G401.6 (cell line): ENCODE measurements around the gene RBMY1J.
"Not testable (repeated sequence)": the region's sequence is repeated elsewhere in the genome, so short reads cannot be mapped to it uniquely, and the experiment has no call there.

Experiments
- FAIRE-seq: peaks from 2 replicates; lab custom pipeline; 2012; peaks lifted over from hg19 to GRCh38; lab: Jason Lieb, UNC

The RBMY1J gene

DNA sequence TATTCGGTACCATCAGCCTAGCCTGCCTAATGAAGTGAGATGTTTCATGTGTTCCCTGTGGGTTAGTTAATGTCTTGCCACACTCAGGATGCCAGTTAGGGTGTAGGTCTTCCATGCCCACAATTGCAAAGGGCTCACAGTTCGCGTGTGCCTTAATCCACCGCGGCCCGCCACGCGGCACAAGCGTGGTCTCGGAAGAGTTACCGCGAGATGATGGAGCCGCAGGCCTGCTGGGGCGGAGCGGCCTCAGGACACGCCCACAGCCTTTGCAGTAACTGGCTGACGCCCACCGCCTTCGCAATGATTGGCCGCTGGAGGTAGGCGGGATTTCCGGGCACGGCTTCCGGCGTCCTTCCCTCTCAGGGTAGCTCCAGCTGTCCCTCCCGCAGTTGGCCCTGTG, at the start of gene RBMY1J:
TSS of gene RBMY1J (plus strand) at position 301 of the 400 bp plus-strand sequence. CDS start 2,038 bp downstream, outside the sequence.
- not testable (repeated sequence) for FAIRE-seq

DNA sequence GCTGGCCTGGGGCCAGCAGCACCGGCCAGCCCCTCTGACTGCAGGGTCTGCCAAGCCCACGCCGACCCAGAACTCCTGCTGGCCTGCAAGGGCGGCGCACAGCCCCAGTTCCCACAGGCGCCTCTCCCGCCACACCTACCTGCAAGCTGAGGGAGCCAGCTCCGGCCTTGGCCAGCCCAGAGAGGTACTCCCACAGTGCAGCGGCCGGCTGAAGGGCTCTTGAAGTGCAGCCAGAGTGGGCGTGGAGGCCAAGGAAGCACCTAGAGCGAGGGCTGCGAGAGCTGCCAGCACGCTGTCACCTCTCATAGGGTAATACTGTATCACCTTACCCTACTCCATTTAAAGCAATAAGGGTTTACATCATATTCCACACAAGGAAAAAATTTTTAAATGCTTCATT, 35.8 kb upstream of the RBMY1J start:
- FAIRE-seq = no peak

DNA sequence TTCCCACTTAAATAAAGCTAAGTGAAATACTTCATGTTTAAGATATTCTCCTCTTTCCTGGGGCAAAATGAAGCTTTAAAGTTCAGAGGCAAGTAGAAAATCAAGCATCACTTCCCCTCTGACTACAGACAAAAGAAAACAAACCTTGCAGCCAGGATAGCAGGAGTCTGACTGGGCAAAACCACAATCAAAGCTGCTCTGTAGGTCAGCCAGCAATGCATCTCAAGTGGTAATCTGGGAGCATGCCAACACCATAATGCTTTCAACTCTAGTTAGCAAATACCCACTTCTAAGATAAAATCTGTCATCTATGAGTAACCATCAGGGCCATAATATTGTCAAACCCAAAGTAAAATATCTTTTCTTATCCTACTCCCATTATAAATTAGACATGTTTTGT, 32.6 kb upstream of the RBMY1J start:
- no peak for FAIRE-seq

DNA sequence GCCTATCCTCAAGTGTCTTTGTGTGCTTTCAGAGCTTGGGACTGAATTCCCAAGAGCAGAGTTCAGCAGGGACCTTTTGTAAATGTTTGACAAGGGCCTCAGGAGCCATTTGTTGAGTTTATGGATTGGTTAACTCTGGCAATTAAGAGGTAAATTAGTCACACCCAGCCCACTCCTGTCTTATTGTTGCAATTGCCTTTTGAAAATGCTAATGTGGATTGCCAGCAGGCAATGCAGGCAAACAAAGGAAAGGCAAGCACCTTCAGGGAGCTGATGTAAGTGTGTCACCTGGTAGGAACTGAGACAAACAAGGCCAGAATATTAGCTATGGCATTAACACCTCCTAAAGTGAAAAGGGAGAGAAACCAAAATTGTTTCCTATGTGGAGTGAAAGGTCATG, 29.7 kb upstream of the RBMY1J start:
- no peak for FAIRE-seq

DNA sequence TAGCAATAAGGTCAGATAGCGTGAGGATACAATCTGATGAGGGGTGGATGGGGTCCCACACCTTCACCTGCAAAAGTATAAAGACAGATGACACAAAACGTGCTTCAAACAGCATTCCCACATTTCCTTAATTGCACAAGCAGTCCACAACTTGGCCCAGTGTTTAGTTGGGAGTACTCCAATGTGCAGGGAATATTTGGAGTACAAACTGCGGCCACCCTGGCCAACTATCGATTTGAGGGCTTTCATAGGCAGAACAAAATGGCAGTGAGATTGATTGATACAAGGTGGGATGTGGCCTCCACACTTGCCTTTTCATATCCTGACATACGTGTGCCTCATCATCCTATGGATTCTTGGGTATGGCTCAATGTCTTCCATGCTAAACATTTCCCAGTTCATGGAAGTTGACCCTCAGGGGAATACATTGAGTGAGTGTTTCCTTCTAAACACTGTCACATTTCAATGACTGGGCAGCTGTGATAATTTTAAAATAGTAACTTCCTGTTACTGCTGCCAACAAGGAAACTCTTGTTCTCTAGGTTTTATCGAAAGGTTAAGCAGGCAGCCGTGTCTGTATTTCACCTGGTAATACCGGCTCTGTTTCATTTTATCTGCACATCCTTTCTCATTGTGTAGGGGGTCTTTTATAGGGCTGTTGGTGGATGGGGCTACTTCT, 41.6 kb downstream of the RBMY1J start:
- not testable (repeated sequence) for FAIRE-seq

DNA sequence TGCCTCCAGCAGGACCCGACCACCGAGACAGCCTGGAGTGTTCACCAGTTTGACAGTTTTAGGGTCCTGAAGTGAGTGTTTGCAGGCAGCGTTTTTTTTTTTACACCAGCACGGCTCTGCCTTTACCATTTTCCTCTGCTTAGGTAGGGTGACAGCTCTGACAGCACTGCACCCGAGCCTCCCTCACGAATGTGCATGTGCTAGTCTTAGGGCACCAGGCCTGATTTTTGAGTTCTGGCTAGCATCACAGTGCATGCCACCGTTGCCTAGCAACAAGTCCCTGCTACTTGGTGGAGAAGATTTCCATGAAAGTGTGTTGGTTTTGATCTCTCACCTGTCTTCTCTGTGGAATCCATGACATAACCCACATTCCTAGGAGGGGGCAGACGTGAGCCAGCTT, 52.3 kb downstream of the RBMY1J start:
- FAIRE-seq = not testable (repeated sequence)

DNA sequence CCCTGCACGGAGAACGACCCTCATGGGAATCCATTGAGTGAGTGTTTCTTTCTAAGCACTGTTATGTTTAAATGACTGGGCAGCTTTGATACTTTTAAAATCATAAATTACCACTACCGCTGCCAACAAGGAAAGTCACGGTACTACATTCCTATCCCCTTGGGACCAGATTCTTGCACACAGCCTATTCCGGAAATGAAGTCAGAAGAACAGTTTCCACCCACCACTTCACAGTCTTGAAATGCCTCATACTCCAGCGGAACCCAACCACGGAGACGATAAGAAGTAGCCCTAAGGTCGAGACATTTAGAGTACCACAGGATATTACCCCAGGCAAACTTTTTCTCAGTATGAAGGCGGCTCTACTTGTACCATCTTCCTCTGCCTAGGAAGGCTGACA, 58.8 kb downstream of the RBMY1J start:
- FAIRE-seq = not testable (repeated sequence)
